ENCODE data around the gene SERPINE3.

SERPINE3 gene

GRCh38 chr13:51348069-51348967, 8.8 kb downstream of the SERPINE3 start:
- no peaks in the 10 kb centered on the region for H3K9me3 ChIP-seq
- DNase-seq = no peak
- H3K4me1 ChIP-seq = no peaks in the 10 kb centered on the region
- TF ChIP-seq, protein P1, sequence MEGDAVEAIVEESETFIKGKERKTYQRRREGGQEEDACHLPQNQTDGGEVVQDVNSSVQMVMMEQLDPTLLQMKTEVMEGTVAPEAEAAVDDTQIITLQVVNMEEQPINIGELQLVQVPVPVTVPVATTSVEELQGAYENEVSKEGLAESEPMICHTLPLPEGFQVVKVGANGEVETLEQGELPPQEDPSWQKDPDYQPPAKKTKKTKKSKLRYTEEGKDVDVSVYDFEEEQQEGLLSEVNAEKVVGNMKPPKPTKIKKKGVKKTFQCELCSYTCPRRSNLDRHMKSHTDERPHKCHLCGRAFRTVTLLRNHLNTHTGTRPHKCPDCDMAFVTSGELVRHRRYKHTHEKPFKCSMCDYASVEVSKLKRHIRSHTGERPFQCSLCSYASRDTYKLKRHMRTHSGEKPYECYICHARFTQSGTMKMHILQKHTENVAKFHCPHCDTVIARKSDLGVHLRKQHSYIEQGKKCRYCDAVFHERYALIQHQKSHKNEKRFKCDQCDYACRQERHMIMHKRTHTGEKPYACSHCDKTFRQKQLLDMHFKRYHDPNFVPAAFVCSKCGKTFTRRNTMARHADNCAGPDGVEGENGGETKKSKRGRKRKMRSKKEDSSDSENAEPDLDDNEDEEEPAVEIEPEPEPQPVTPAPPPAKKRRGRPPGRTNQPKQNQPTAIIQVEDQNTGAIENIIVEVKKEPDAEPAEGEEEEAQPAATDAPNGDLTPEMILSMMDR (IDR thresholded peaks at IDR 0.05) = no peak
- intact Hi-C loops (cut with DNase I; ENCODE audit: low total_unique reads) = no loop called here
- no peaks in the 10 kb centered on the region for H3K27me3 ChIP-seq
- H3K27ac ChIP-seq = no peak overlapping the region
- H3K36me3 ChIP-seq = no peaks in the 10 kb centered on the region
- H3K4me3 ChIP-seq = no peak overlapping the region

GRCh38 chr13:51349016-51349415, 9.5 kb downstream of the SERPINE3 start:
- intact Hi-C loops (cut with DNase I; ENCODE audit: low total_unique reads) = no loop called here
- DNase-seq = no peak

DNA sequence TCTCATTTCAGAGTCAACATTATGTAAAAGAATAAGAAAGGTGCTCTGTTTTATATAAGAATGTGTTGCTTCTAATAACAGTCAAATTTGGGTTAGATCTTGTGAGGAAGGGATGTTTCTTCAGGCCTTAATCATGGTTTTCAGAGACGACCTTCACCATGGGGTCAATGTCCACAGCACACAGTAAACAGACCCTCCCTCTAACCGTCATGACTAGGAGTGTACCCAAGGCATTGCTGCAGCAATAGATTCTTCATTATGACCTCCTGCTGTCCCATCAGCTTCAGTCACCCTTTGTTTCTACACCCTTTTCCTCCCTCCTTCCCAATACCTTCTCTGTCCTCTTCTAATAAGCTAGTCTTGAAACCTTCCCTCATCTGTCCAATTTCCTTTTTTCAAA, 15.7 kb downstream of the SERPINE3 start:
- Histone ChIP-seq H3K4me1 (no peaks in the 10 kb centered on the region), H3K36me3 (no peaks in the 10 kb centered on the region), H3K9me3 (no peaks in the 10 kb centered on the region), H3K27ac (no peak overlapping the region), H3K4me3 (no peak overlapping the region), H3K27me3 (no peaks in the 10 kb centered on the region)
- TF ChIP-seq, protein P1 (IDR thresholded peaks at IDR 0.05) = no peak
- DNase-seq = no peak
- intact Hi-C loops (cut with DNase I; ENCODE audit: low total_unique reads) = no loop called here

More at GRCh38 chr13:51349016-51349415, 9.5 kb downstream of the SERPINE3 start:
- Histone ChIP-seq H3K36me3 (no peaks in the 10 kb centered on the region), H3K27ac (no peak overlapping the region), H3K4me1 (no peaks in the 10 kb centered on the region), H3K9me3 (no peaks in the 10 kb centered on the region), H3K27me3 (no peaks in the 10 kb centered on the region), H3K4me3 (no peak overlapping the region)
- TF ChIP-seq, protein P1 (IDR thresholded peaks at IDR 0.05) = no peak

DNA sequence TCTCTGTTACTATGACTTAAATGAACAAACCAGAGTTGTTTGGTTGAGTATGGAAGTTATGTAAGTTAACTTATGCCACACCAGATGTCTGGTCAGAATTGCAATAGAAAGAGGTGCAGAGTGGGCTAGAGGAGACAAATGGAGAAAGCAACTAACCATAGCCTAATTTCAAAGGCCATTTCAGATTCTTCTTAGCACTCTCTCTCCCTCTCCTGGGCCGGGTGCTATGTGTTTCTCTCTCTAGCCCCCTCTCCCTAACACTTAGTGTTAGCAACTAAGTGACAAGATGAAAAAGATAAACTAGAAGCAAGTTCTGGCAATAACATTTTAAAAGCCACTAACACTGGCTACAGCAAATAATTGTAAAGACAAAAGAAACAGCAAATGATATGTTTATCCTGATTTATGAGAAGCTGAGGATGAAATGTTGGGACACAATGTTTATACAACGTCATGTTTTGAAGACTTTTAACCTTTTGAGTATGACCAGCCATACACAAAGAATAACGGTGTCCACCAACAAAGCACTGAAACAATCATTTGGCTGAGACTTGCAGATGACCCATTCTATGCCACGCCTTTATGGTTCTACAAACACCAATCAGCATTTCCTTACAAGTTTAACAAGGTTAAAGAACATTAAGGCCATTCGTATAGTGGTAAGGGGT, 18.6 kb downstream of the SERPINE3 start:
- Histone ChIP-seq H3K27me3 (no peaks in the 10 kb centered on the region), H3K36me3 (peaks cover 4 to 24% (median 9%) of the 10 kb centered on the region in 3 donors), H3K9me3 (no peaks in the 10 kb centered on the region), H3K27ac (no peak overlapping the region), H3K4me3 (no peak overlapping the region), H3K4me1 (no peaks in the 10 kb centered on the region)
- no peak for DNase-seq
- intact Hi-C loops (cut with DNase I; ENCODE audit: low total_unique reads) = no loop called here
- TF ChIP-seq, protein P1 (IDR thresholded peaks at IDR 0.05) = no peak

GRCh38 chr13:51359352-51359751, 19.9 kb downstream of the SERPINE3 start:
- H3K27me3 ChIP-seq = no peaks in the 10 kb centered on the region
- intact Hi-C loops (cut with DNase I; ENCODE audit: low total_unique reads) = no loop called here
- TF ChIP-seq, protein P1 (IDR thresholded peaks at IDR 0.05) = no peak

More at GRCh38 chr13:51359352-51359751, 19.9 kb downstream of the SERPINE3 start:
- Histone ChIP-seq H3K9me3 (no peaks in the 10 kb centered on the region), H3K4me3 (no peak overlapping the region), H3K27ac (no peak overlapping the region), H3K36me3 (peaks cover 7 to 28% (median 10%) of the 10 kb centered on the region in 3 donors), H3K4me1 (no peaks in the 10 kb centered on the region)
- no peak for DNase-seq

Measured in tibial artery (tissue), 4 donors.